Endothelial cell of umbilical vein (primary cell): ENCODE data around the gene PAK5. TPM values are rescaled to one million over a fixed set of nuclear protein-coding genes. Genes with fewer than 3 reads are reported as not detected.

Experiments used
- BruUV-seq: library from RNA; stranded (reverse); fragments of 400-500 nt; replicated peaks from 2 replicates; lab custom pipeline; 2021; lab: Mats Ljungman, UMichigan
- CTCF ChIA-PET: fragments of 300-600, 350-600 bp; sonication (Branson Sonifier 250); formaldehyde crosslinking; loops from one replicate; lab custom pipeline; 2021; ENCODE audit warnings: antibody characterized with exemption, inconsistent platforms; lab: Charles Lee
- POLR2A ChIA-PET: fragments of 300-600, 350-600 bp; sonication (Branson Sonifier 250); formaldehyde crosslinking; loops from one replicate; lab custom pipeline; 2021; ENCODE audit warnings: antibody characterized with exemption, inconsistent platforms; lab: Charles Lee
- DNase-seq: peaks from one replicate; pipeline ENCODE4 v3.0.0-alpha.2; 2011; ENCODE audit warnings: low read depth, low spot score
- FAIRE-seq: peaks from 2 replicates; lab custom pipeline; 2011; peaks lifted over from hg19 to GRCh38; lab: Jason Lieb, UNC
- H2AFZ ChIP-seq: 2 replicates; pipeline ENCODE4 v1.6.0; 2012; ENCODE audit warnings: low read depth, low read length, control low read depth, inconsistent platforms
- H3K27ac ChIP-seq: 2 replicates; pipeline ENCODE4 v1.5.1; 2011; ENCODE audit warnings: low read depth, mild to moderate bottlenecking, control low read depth, low read length, moderate library complexity; ENCODE audit not compliant: insufficient read depth
- H3K27me3 ChIP-seq, 2 experiments: 2 replicates each; pipeline versions ENCODE4 v1.6.0 to v1.6.1; 2011; ENCODE audit warnings: low read length in 2 of 2, mixed read lengths in 1 of 2; ENCODE audit not compliant: control insufficient read depth in 2 of 2, insufficient read depth in 2 of 2
- H3K36me3 ChIP-seq, 2 experiments: 2 replicates in 1 of 2; 3 replicates in 1 of 2; pipeline ENCODE4 v1.5.1; 2011; ENCODE audit warnings: low read length in 2 of 2, mild to moderate bottlenecking in 1 of 2, moderate library complexity in 1 of 2; ENCODE audit not compliant: control insufficient read depth in 2 of 2, insufficient read depth in 2 of 2; ENCODE audit errors: extremely low read depth in 1 of 2
- H3K4me1 ChIP-seq: 3 replicates; pipeline ENCODE4 v1.5.1; 2011; ENCODE audit warnings: mild to moderate bottlenecking, low read length; ENCODE audit not compliant: control insufficient read depth, insufficient read depth; ENCODE audit errors: extremely low read depth
- H3K4me2 ChIP-seq: 2 replicates; pipeline ENCODE4 v1.6.1; 2011; ENCODE audit warnings: low read length, control low read depth, mixed read lengths; ENCODE audit not compliant: insufficient read depth
- H3K4me3 ChIP-seq, 3 experiments: fragments of 200-600 bp in 1 of 3; sonication (generic), shearing (Covaris generic) in 1 of 3; replicated peaks in 1 of 3; 2 replicates each; pipeline ENCODE4 v1.5.1; 2011 to 2016; ENCODE audit warnings: control low read depth in 3 of 3, low read length in 3 of 3, mild to moderate bottlenecking in 2 of 3, inconsistent platforms in 1 of 3, low read depth in 1 of 3, moderate library complexity in 1 of 3; ENCODE audit not compliant: insufficient read depth in 1 of 3
- H3K79me2 ChIP-seq: 2 replicates; pipeline ENCODE4 v1.6.0; 2012; ENCODE audit warnings: low read length, inconsistent platforms; ENCODE audit not compliant: control insufficient read depth, insufficient read depth
- H3K9ac ChIP-seq: replicated peaks from 2 replicates; pipeline ENCODE3; 2011; ENCODE audit warnings: low read length, control low read depth; ENCODE audit not compliant: insufficient read depth; ENCODE audit errors: extremely low read depth
- H3K9me1 ChIP-seq: replicated peaks from 3 replicates; pipeline ENCODE4 v1.6.0; 2011; ENCODE audit warnings: mild to moderate bottlenecking, low read length; ENCODE audit not compliant: control insufficient read depth, insufficient read depth; ENCODE audit errors: extremely low read depth
- H3K9me3 ChIP-seq: replicated peaks from 2 replicates; pipeline ENCODE4 v1.5.1; 2012; ENCODE audit warnings: low read length, inconsistent platforms; ENCODE audit not compliant: control insufficient read depth, insufficient read depth
- H4K20me1 ChIP-seq: replicated peaks from 2 replicates; pipeline ENCODE3; 2011; ENCODE audit warnings: mild to moderate bottlenecking, low read length; ENCODE audit not compliant: control insufficient read depth, insufficient read depth; ENCODE audit errors: extremely low read depth
- CTCF ChIP-seq, 2 donors: IDR thresholded peaks; 1 replicate in 1 of 2; 2 replicates in 1 of 2; pipeline ENCODE4 v1.5.1; 2011; ENCODE audit warnings: low read length in 2 of 2, mild to moderate bottlenecking in 2 of 2, moderate library complexity in 2 of 2, control low read depth in 1 of 2, inconsistent platforms in 1 of 2, low read depth in 1 of 2; ENCODE audit not compliant: insufficient read depth in 1 of 2; ENCODE audit errors: extremely low read depth in 1 of 2
- EZH2 ChIP-seq: IDR thresholded peaks from 2 replicates; pipeline ENCODE4 v1.6.1; 2012; ENCODE audit warnings: borderline replicate concordance, low read depth, mild to moderate bottlenecking, moderate library complexity, low read length, inconsistent platforms; ENCODE audit not compliant: severe bottlenecking
- FOS ChIP-seq: IDR thresholded peaks from 2 replicates; pipeline ENCODE4 v1.6.1; 2011; ENCODE audit warnings: mild to moderate bottlenecking, low read length, moderate library complexity, borderline replicate concordance; ENCODE audit not compliant: insufficient read depth
- GATA2 ChIP-seq: IDR thresholded peaks from 2 replicates; pipeline ENCODE4 v1.7.0; 2011; ENCODE audit warnings: low read depth, mild to moderate bottlenecking, moderate library complexity, mixed read lengths, low read length; ENCODE audit not compliant: insufficient read length, insufficient read depth
- JUN ChIP-seq: IDR thresholded peaks from 2 replicates; pipeline ENCODE4 v1.6.1; 2011; ENCODE audit warnings: borderline replicate concordance, low read depth; ENCODE audit not compliant: insufficient read length, insufficient read depth
- MAX ChIP-seq: IDR thresholded peaks from 2 replicates; pipeline ENCODE4 v1.6.1; 2011; ENCODE audit not compliant: insufficient read depth, insufficient read length
- MYC ChIP-seq: IDR thresholded peaks from one replicate; pipeline ENCODE4 v1.6.1; 2011; ENCODE audit warnings: mild to moderate bottlenecking, low read depth, low read length
- POLR2A ChIP-seq: IDR thresholded peaks from 2 replicates; pipeline ENCODE4 v1.6.1; 2012; ENCODE audit warnings: low read depth, mild to moderate bottlenecking, control low read depth, low read length
- POLR2AphosphoS5 ChIP-seq: IDR thresholded peaks from 2 replicates; pipeline ENCODE4 v1.6.1; 2012; ENCODE audit warnings: low read depth, mild to moderate bottlenecking, control low read depth, low read length, moderate library complexity; ENCODE audit not compliant: insufficient read depth
- dilution Hi-C: fragments of 300-500 bp; cut with MboI; formaldehyde crosslinking; loops from one replicate; pipeline ENCODE4 v1.15.0; 2019; ENCODE audit warnings: low sequenced_read_pairs; ENCODE audit not compliant: extremely low pct_ligation_motif_present
- intact Hi-C: fragments of 100-400 bp; cut with micrococcal nuclease; formaldehyde crosslinking; loops from one replicate; pipeline ENCODE4 v1.10.0; 2022
- polyA plus RNA-seq, 4 experiments: library from polyadenylated mRNA; depleted of rRNA in 3 of 4; stranded (reverse) in 3 of 4; unstranded in 1 of 4; fragments of >200 nt; gene quantifications; 2 replicates each; pipeline versions ENCODE4 v1.2.1 to v1.2.3, GENCODE V29; 2011 to 2012; ENCODE audit warnings: missing spikeins in 1 of 4
- total RNA-seq: library from RNA; stranded (reverse); gene quantifications from 2 replicates; pipeline ENCODE4 v1.2.3, GENCODE V29; 2021

PAK5 gene
- total and polyA plus RNA-seq, 2 donors (not counting 3 experiments of a cell fraction or from before 2014, with no cell fraction given): not detected

GRCh38 chr20:9613871-9614270, 225.0 kb downstream of the PAK5 start:
- Histone ChIP-seq H3K9ac (no peak overlapping the region), H4K20me1 (no peaks in the 10 kb centered on the region), H3K4me2 (no peak overlapping the region), H3K27ac (no peak overlapping the region), H3K9me3 (no peaks in the 10 kb centered on the region), H3K4me3 (no peak overlapping the region), H3K9me1 (no peaks in the 10 kb centered on the region), H3K36me3 (no peaks in the 10 kb centered on the region), H2AFZ (no peak overlapping the region), H3K27me3 (peaks cover 6 to 7% of the 10 kb centered on the region in 2 experiments), H3K79me2 (no peaks in the 10 kb centered on the region), H3K4me1 (no peaks in the 10 kb centered on the region)
- no peak for TF ChIP-seq POLR2A
- no peak for TF ChIP-seq EZH2
- TF ChIP-seq CTCF (IDR thresholded peaks at IDR 0.05; ENCODE audit: extremely low read depth in 1 of 2, insufficient read depth in 1 of 2, low read depth in 1 of 2, low read length in 2 of 2): no peak
- no peak for TF ChIP-seq JUN
- TF ChIP-seq MAX: no peak
- no peak for TF ChIP-seq MYC
- no peak for TF ChIP-seq FOS
- no peak for TF ChIP-seq POLR2AphosphoS5
- no peak for TF ChIP-seq GATA2
- CTCF ChIA-PET: interaction anchor here (1.0 to 7.3 kb wide), 5 partner anchors 20 to 300 kb away, joined by 3 to 776 read pairs (median 5); no protein-coding TSS in a partner anchor
- no TSS peak for BruUV-seq
- POLR2A ChIA-PET: no interaction called here
- intact Hi-C loops: loop anchor here (10.0 kb wide), 1 partner anchor 941 kb away; no protein-coding TSS in a partner anchor
- DNase-seq: no peak
- dilution Hi-C loops: no loop called here
- no peak for FAIRE-seq
